Stimulated activated naive CD4-positive, alpha-beta T cell treated with Interleukin-2 at 50 U/mL for 16 hours (primary cell): ENCODE measurements around the gene AHCTF1.
"Not testable (repeated sequence)": the region's sequence is repeated elsewhere in the genome, so short reads cannot be mapped to it uniquely, and the experiment has no call there.

ENCODE experiments used
- DNase-seq: peaks from one replicate; lab custom pipeline; 2025; lab: John Stamatoyannopoulos, UW

AHCTF1 gene

DNA sequence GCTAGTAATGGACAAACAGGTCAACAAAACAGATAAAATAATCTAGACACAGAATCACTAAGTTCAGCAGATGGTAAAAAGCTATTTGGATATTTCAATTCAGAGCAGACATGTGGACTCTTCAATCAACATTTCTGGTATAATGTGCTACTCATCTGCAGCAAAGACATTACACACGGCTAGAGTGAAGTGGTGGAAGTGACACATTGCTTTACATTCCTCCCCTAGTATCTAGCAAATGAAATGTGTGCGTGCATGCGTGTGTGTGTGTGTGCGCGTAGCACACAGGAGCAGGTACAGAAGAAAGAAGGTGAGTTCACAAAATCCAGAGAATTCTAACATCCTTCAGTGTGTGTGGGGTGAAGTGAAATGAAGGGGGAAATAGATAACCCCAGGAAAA lies 8.3 kb downstream of the AHCTF1 start:
- no peak for DNase-seq

DNA sequence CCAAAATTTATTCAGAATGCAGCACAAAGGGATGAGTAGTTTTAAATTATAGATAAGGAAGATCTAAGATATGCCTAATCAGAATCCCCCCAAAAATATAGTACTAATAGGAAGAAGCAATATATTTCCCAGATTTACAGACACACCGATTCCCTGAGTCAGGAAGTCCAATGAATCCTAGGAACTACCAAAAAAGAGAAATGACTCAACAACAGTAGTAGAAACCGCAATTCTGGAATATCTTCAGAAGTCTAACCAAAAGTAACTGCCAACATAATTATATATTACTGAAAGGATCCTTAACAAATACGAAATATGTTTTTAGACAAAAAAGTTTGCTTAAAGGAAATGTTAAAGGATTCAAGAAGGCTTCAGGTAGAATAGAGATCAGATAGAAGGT lies 10.3 kb downstream of the AHCTF1 start:
- DNase-seq, result no peak

DNA sequence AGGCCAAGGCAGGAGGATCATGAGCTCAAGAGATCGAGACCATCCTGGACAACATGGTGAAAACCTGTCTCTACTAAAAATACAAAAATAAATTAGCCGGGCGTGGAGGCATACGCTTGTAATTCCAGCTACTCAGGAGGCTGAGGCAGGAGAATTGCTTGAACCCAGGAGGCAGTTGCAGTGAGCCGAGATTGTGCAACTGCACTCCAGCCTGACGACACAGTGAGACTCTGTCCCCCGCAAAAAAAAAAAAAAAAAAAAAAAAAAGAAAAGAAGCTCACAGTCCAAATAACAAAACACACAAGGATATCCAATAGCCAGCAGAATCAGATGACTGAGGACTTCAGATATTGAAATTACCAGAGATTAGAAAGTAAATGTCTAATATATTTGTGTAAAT lies 11.8 kb downstream of the AHCTF1 start:
- DNase-seq, result no peak

DNA sequence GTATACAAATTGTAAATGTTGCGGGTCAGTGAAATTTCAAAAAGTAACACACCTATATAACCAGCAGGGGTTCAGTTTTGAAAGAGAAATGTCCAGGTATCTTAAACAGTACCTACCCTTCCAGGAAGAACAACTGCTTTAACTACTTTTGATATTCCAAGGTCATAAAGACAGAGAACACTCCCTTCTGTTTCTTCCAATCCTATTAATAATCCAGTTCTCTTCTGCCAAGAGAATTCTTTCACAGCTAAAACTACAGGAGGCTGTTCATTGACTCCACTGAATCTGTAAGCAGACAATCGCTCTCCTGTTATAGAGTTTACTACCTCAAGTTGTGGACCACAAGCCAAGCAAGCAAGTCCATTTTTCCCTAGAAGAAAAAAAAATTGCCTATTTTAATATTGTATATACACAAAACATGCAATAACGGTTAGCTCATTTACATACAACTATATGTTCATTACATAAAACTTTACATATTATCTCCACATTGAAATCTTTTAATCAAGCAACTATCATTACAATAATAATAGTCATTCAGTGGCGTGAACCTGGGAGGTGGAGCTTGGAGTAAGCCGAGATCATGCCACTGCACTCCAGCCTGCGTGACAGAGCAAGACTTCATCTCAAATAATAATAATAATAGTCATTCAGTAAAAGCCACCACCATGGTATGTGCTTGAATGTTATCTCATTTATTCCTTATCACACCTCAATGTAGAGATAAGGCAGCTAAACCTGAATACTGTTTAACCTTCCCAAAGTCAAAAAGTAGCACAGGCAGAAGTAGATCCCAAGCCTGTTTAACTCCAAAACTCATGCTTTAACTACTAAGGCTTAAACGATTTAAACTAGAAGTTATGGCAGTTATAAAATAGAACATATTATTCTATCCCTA lies 15.5 kb downstream of the AHCTF1 start:
- not testable (repeated sequence) for DNase-seq

DNA sequence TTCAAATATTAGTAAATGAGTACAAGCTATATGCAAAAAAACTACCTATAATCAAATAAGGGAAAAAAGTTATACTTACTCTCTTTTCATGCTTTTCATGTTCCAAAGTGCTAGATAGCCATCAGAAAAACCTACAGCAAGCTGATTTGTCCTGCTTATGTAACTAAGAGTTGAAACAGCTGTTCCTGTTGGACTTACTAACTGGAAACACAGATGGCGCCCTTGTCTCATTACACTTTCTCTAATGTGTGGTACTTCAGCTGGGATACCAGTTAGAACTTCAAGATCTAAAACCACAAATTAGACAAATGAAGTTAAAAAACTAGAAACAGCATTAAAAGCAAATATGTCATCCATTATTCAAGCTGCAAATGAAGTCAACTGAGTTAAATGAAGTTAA lies 24.3 kb downstream of the AHCTF1 start:
- DNase-seq, result no peak

DNA sequence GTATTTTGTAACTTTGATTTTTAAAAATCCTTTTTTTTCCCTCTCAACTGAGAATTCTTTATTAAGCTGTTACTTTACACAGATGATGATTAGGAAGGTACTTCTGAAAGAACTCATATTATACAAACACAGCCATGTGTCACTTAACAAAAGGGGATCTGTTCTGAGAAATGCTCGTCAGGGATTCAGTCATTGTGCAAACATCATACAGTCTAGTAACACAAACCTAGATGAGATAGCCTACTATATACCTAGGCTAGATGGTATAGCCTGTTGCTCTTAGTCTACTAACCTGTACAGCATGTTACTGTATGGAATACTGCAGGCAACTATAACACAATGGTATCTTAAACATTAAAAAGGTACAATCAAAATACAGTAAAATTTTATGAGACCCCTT lies 24.9 kb downstream of the AHCTF1 start:
- no peak for DNase-seq

DNA sequence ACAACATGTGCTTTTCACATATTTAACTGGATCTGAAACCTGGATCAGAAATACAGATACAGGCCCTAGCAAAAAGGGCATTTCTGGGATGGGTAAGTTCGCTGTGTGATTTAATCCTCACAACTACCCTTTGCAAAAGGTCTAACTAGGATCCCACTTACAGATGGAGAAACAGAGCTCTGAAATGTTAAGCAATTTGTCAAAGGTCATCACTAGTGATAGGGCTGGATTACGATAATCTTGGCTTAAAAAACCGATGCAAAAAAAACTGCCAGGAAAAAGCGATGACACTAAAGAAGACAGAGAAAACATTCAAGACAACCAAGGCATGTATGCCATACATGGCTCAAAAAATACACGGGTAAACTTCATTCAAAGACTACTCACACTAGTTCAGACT lies 29.9 kb downstream of the AHCTF1 start:
- no peak for DNase-seq

DNA sequence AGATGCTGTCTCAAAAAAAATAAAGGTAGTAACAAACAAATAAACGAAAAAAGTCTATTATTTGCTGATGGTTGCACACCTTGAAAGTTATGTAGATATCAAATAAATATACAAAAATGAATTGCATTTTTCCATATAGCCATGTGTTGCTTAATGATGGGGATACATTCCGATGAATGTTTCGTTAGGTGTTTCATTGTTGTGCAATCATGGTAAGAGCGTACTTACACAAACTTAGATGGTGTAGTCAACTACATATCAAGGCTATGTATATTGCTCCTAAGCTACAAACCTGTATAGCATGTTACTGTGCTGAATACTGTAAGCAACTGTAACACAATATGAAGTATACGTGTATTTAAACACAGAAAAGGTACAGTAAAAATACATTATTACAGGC lies 34.4 kb downstream of the AHCTF1 start:
- no peak for DNase-seq

DNA sequence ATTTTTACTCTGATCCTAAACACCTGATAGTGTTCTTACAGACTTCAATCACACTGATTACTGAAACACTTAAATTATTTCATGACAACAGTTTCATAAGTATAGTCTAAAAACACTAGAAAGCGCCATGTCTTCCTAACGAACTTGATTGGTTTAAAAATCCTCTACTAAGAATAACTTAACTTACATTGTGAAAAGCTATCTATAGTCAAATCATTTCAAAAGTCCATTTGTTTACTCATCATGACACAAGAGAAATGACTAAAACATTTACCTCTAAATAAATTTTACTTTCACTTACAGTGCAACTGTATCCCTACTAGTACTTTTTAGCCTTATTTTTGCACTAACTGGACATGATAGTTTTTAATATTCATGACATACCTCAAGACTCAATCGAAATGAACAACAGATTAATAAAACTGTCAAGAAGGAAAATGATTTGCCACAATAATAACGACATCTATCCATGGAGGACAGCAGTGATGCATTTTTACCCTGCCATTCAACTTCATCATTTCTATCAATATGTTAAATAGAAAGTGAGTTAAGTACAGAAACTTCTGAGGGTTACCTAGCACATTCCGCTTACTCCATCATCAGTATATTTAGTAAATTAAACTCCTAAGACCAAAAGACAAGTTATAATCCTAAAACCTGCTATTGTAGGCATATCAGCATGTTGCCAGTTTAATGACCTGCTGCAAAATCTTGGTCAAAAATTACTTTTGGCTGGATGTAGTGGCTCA lies 38.4 kb downstream of the AHCTF1 start:
- DNase-seq, result no peak

DNA sequence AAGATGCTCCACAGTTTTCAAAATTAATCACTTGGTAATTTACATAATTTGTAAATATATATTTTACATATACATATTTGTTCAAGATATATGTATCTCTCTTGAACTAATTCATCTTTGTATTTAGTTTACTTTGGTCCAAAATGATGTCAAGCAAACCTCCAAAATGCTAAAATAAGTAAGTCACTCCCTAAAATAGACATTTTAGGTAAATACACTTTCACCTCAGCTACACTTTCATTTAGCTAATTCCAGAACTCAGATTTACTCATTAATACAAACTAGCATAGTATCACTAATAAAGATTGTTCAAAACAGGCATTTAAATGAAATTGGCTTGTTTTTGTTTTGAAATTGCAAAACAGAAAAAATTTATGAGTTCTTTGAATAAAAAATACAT lies 40.6 kb downstream of the AHCTF1 start:
- no peak for DNase-seq

DNA sequence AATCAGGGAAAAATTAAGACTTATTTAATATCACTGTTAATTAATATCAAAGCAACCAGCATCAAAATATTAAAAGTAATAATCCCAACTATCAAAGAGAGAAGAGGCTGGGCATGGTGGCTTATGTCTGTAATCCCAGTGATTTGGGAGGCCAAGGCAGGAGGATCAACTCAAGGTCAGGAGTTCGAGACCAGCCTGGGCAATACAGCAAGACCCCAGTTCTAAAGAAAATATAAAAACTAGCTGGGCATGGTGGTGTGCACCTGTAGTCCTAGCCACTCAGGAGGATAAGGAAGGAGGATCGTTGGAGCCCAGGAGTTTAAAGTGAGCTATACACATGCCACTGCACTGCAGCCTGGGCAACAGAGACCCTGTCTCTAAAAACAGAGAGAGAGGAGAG lies 43.2 kb downstream of the AHCTF1 start:
- DNase-seq, result no peak

DNA sequence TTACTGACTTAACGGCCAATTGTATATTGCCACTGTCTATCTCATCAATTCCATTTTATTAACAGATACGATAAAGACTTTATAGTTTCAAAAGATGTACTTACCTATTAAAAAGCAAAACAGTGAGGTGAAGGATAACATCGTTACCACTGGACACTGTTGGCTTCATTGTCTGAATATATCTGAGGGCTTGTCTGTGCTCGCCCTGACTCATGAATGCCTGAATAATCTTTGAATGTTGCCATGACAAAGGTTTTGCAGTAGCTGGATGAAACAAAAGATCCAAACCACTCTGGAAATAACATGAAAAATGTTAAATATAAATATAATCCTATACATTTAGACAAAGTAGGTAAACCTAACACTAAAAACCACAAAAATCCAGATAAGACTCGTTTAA lies 46.4 kb downstream of the AHCTF1 start:
- DNase-seq, result not testable (repeated sequence)

DNA sequence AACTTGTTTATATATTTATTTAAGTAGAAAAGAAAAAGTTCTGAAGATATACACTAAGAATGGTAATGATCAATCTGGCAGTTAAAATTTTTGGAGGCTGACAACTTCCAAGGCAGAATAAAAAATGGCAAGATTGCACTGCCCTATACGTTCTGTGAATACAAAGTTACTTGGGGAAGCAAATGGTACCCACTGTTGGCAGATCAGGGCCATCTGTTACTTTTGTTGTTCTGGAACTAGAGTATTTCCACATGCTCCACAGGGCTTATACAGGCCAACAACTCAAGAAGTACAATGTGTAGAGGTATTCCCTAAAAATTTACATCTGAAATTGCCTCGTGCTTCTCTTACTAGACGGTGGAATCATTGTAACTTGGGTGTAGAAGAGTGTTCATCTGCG lies 53.2 kb downstream of the AHCTF1 start:
- no peak for DNase-seq

DNA sequence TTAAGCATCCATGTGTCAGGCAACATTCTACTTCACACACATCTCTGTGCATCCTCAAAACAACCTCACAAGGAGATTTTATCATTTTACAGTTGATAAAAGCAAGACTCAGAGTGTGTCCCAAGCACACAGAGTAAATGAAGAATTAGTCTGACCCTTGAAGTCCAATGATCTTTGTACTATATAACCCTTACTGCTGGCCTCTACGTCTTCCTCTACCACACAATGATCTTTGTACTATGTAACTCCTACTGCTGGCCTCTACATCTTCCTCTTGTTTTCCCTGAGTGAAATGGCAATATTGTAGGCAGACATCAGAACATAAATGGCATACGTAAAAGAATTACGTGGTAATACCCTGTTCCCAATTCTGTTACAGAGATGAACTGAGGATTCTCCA lies 55.3 kb downstream of the AHCTF1 start:
- DNase-seq, result no peak

DNA sequence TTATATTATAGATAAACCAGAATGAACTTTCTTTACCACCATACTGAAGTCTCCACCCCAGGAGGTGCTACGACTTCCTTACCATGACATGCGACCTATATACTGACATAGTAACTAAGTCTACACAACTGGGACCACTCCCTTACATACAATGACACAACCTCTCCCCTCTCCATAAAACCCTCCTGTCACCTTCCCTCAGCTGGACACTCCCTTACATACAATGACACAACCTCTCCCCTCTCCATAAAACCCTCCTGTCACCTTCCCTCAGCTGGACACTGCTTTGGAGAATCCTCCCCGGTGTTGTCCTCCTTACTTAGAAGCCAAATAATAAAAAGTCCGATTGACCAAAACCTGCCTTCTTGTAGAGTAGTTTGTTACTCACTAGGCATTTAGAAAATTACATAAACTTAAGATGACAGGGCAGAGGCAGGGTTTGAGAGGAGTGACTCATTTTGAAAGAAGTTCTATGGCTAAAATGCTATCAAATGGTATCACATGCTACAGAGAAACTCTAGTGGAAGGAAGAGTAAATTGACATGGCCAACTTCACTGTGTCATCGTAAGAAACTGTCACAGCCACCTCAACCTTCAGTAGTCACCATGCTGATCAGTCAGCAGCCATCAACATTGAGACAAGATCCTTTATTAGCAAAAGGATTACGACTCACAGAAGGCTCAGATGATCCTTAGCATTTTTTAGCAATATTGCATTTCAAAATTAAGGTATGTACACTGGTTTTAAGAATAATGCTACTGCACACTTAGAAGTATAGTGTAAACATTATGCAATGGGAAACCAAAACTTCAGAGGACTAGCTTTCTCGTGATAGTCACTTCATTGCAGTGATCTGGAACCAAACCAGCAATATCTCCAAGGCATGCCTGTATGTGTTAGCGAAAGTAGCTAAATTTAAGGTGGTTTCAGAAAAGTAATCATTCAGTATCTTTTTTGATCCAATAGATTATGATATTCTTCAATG lies 56.4 kb downstream of the AHCTF1 start:
- DNase-seq, result no peak

DNA sequence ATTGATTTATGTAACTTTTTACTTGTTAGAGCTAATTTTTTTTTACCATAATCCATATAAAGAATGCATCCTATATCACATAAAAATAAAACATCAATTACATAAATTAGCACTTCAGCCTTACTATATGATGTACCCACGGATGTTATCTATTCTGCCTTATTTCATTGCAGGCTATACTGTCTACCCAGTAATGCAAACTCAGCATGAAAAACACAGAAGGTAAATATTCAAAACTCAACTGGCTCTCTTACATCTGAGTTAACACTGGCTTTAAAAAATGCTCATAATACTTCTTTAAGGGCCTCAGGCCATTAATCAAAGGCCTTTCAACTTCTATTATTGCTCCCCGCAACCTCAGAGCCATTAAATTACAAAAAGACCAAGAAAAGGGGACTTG lies 65.8 kb downstream of the AHCTF1 start:
- no peak for DNase-seq

DNA sequence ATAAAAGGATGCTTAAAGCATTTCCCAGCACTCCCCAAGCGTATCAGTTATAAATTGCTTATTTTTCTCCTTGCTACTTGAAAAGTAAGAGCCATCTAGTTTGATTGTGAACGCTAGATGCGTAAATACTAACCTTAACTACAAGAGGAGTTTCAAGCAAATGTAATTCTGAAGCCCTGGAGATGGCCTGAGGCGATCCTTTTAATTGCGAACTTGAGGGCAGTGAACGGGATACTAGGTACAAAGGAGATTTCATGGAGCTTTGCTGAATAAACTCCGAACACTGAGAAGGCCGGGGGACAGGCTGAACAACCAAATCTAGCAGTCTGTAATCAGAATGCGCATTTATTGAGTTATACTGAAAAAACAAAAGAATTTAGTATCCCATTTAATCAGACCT lies 68.0 kb downstream of the AHCTF1 start:
- DNase-seq, result not testable (repeated sequence)

DNA sequence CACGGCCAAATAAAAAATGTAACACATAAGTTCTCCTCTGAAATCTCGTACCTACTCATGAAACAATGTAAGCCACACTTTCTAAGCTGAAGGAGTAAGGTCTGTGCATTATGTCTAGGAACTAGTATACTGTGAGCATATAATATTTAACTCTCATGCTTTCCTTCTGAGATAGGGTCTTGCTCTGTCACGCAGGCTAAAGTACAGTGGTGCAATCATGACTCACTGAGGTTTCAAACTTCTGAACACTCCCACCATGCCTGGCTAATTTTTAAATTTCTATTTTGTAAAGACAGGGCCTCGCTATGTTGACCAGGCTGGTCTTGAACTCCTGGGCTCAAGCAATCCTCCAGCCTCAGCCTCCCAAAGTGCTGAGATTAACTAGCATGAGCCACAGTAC lies 71.3 kb downstream of the AHCTF1 start:
- no peak for DNase-seq

DNA sequence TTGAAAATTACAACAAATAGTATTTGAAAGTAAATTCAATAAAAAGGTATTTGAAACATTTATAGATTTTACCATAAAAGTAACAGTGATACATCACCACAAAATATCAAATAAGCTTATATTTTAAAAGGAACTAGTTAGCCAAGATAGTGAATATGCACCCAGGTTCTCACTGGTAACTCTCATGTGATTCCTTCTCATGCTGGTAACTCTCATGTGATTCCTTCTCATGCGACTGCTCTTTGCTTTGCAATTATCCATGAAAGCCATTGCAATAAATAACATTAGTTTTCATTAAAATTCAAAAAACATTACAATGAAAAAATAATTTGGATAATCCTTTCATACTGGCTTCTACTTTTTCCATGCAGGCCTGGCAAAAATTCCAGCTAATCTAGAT lies 75.4 kb downstream of the AHCTF1 start:
- no peak for DNase-seq

DNA sequence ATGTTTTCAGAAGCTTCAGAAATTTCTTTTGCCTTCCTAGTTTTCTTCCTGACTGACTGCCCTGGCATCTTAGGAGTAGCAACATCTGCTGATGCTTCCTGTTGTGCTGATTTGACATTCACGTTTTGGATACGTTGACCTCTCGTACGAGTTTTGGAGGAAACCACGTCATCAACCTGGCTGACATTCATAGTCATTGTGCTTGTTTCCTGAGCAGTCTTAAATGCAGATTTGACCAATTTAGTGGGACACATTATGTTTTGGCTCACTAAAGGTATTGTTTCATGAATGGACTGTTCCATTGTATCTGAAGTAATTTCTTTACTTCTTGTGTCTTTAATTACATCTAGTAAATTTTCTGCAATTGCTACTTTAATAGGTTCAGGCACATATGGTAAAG lies 81.1 kb downstream of the AHCTF1 start:
- not testable (repeated sequence) for DNase-seq

DNA sequence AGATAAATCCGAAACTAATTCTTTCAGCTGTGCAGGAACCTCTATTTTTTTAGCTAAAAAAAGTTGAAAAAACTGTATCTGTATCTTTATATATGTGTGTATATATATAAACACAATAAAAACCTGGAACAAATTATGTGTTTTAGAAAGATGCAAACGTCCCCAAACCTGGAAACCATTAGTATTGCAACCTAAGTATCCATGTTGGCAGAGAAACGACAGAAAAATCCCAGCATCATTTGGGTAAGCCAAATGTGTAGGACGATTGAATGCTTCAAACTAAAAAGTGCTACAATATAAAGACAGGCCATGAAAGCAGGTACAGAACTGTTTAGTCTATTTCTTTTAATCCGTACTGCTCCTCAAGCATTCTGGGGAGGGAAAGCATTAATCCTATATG lies 87.9 kb downstream of the AHCTF1 start:
- no peak for DNase-seq

DNA sequence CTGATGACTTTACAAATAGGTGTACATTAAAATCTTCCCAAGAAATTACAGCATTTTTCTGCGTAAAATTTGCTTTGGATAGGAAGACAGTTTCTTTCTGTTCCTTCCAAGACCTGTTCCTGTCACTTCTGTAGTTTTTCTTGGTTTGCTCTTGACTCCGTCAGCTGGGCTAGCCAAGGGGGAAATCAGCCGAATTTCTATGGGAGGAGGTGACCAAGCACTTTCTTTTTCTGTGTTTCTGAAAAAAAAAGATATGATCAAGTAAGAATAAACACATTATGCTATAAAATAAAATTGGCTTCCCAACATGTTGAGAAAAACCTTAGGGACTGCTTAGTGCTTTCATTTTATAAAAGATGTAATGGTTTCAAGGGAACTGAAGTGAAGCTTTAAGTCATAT lies 91.0 kb downstream of the AHCTF1 start:
- not testable (repeated sequence) for DNase-seq
